Chondrocyte (in vitro differentiated cells): ENCODE measurements around the gene EPHA2. TPM values are rescaled to one million over a fixed set of nuclear protein-coding genes. Genes with fewer than 3 reads are reported as not detected.
"Not testable (repeated sequence)": the region's sequence is repeated elsewhere in the genome, so short reads cannot be mapped to it uniquely, and the experiment has no call there.

ENCODE experiments used
- DNase-seq: peaks from one replicate; pipeline ENCODE4 v3.0.0; 2021; ENCODE audit warnings: mixed read lengths, low spot score
- H3K27ac Mint-ChIP-seq: one replicate; pipeline ENCODE4 v1.8.0; 2021; ENCODE audit warnings: mild to moderate bottlenecking, moderate library complexity, mixed read lengths; ENCODE audit not compliant: unreplicated experiment
- H3K27me3 Mint-ChIP-seq: 2 replicates; pipeline ENCODE4 v1.8.0; 2021; ENCODE audit warnings: low read depth, mixed read lengths
- H3K36me3 Mint-ChIP-seq: 2 replicates; pipeline ENCODE4 v1.8.0; 2021; ENCODE audit warnings: low read depth, mixed read lengths
- H3K4me1 Mint-ChIP-seq: 2 replicates; pipeline ENCODE4 v1.8.0; 2021; ENCODE audit warnings: low read depth, mild to moderate bottlenecking, mixed read lengths
- H3K4me3 Mint-ChIP-seq: one replicate; pipeline ENCODE4 v1.8.0; 2021; ENCODE audit warnings: mild to moderate bottlenecking, moderate library complexity, mixed read lengths; ENCODE audit not compliant: unreplicated experiment
- H3K9me3 Mint-ChIP-seq: 2 replicates; pipeline ENCODE4 v1.8.0; 2021; ENCODE audit warnings: low read depth, mixed read lengths
- CTCF ChIP-seq: fragments of 200-600 bp; sonication (generic); IDR thresholded peaks from 2 replicates; pipeline ENCODE4 v1.5.0; 2021; ENCODE audit warnings: antibody characterized with exemption, mild to moderate bottlenecking, moderate library complexity
- total RNA-seq: library from RNA; stranded (reverse); gene quantifications from 3 replicates; pipeline ENCODE4 v1.2.1, GENCODE V29; 2021

The EPHA2 gene
- total RNA-seq, 1 donor from 2014 or later, result 38.5 TPM

DNA sequence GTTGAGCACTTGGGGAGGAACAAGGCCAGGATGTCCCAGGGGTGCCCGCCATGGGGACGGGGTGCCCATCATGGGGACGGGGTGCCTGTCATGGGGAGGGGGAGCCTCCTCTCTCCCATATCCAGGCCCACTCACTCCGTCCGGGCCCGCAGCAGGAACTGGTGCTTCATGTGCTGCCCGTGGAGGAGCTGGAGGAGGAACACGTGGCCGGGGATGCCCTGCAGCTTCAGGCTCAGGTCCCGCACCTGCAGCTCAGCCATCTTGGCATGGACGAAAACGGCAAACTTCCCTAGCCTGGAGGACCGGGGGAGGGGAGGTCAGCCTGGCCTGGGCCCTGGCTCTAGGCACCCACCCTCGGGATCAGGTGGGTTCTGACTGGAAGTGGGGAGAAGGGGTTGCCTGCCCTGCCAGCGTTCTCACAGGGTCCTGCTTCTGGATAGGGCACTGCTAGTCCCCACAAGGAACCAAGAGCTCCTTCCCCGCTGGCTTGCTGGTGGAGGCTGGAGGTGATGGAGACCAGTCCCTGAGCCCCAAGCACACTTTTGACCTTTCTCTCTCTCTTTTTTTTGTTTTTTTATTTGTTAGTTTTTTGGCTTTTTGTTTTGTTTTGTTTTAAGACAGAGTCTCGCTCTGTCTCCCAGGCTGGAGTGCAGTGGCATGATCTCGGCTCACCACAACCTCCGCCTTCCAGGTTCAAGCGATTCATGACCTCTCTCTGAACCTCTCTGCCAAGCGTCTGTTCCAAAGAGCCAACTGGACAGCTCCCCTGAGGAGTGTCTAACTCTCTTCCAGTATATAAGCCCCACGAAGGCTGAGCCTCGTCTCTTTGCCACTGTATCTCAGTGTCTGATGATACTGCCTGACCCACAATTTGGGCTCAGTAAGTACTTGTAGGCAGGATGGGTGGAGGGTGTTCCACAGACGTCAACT is 46.7 kb upstream of the EPHA2 start:
- Mint-ChIP-seq H3K27ac (no peak overlapping the region), H3K4me1 (peaks cover 4% of the 10 kb centered on the region), H3K27me3 (no peaks in the 10 kb centered on the region), H3K9me3 (no peaks in the 10 kb centered on the region), H3K4me3 (no peak overlapping the region), H3K36me3 (peaks cover 6% of the 10 kb centered on the region)
- DNase-seq, result no peak
- TF ChIP-seq CTCF, result no peak

GRCh38 chr1:16199700-16200099 is 43.8 kb upstream of the EPHA2 start:
- Mint-ChIP-seq H3K4me1 (no peaks in the 10 kb centered on the region), H3K27me3 (no peaks in the 10 kb centered on the region), H3K36me3 (peaks cover 6% of the 10 kb centered on the region), H3K27ac (no peak overlapping the region), H3K9me3 (no peaks in the 10 kb centered on the region), H3K4me3 (no peak overlapping the region)
- no peak for TF ChIP-seq CTCF
- no peak for DNase-seq

GRCh38 chr1:16199157-16199501 is 43.3 kb upstream of the EPHA2 start:
- peaks cover 5% of the 10 kb centered on the region for H3K36me3 Mint-ChIP-seq

DNA sequence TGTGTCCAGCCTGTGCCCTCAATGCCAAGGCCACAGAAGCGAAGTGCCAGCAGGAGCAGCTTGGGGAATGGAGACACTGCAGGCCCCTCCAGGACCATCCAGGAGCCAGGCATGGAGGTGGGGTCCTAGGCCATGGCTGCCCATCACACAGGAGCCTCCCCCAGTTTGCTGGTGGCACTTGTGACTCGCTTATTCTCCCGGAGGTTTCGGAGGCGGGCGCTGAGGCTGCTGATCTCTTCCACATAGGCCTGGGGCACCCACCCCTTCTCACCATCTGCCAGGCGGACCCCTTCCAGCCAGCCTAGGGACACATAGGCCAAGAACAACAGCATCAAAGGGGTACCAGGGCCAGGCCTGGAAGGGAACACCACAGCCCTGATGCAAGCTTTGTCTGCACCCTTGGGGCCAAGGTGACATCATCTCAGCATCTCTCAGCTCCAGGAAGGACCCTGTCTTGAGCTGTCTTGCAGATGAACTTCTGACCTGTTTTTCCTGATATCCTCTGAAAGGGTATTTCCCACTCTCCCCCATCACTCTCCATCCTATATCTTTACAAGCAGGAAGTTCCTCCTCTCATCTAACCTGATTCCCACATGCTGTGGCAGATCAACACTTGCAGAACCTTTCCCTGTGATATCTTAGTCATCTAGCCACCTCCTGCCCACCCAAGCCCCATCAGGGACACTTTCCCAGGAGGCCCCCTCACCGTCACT is 42.7 kb upstream of the EPHA2 start:
- Mint-ChIP-seq H3K4me1 (no peaks in the 10 kb centered on the region), H3K9me3 (no peaks in the 10 kb centered on the region), H3K27ac (no peak overlapping the region), H3K36me3 (peaks cover 4% of the 10 kb centered on the region), H3K27me3 (no peaks in the 10 kb centered on the region), H3K4me3 (no peak overlapping the region)
- no peak for DNase-seq
- no peak for TF ChIP-seq CTCF

More at GRCh38 chr1:16199157-16199501, 43.3 kb upstream of the EPHA2 start:
- no peak for DNase-seq
- no peak for TF ChIP-seq CTCF
- no peaks in the 10 kb centered on the region for H3K9me3 Mint-ChIP-seq
- H3K27me3 Mint-ChIP-seq, result no peaks in the 10 kb centered on the region
- no peak overlapping the region for H3K27ac Mint-ChIP-seq
- H3K4me3 Mint-ChIP-seq, result no peak overlapping the region
- H3K4me1 Mint-ChIP-seq, result no peaks in the 10 kb centered on the region

GRCh38 chr1:16196874-16197273 is 41.0 kb upstream of the EPHA2 start:
- Mint-ChIP-seq H3K27ac (no peak overlapping the region), H3K4me1 (peaks cover 4% of the 10 kb centered on the region), H3K9me3 (no peaks in the 10 kb centered on the region), H3K36me3 (peaks cover 2% of the 10 kb centered on the region), H3K27me3 (no peaks in the 10 kb centered on the region), H3K4me3 (no peak overlapping the region)
- DNase-seq, result no peak
- no peak for TF ChIP-seq CTCF

DNA sequence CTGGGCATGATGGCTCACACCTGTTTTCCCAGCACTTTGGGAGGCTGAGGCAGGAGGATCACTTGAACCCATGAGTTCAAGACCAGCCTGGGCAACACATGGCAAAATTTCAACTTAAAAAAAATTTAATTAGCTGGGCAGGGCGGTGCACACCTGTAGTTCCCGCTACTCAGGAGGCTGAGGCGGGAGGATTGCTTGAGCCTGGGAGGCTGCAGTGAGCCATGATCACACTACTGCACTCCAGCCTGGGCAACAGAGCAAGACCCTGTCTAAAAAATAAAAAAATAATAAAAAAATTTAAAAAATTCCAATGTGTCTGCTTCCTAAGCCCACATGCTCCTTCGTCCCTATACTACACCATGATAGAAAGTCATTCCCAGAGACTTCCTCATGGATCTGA is 40.3 kb upstream of the EPHA2 start:
- not testable (repeated sequence) for H3K4me1 Mint-ChIP-seq, H3K27me3 Mint-ChIP-seq, H3K9me3 Mint-ChIP-seq, H3K27ac Mint-ChIP-seq, DNase-seq, H3K36me3 Mint-ChIP-seq, H3K4me3 Mint-ChIP-seq
